ENCODE results near the gene VAV1.

GRCh38 chr19:6731822-6732221, 40.7 kb upstream of the VAV1 start:
- TF ChIP-seq CTCF (IDR thresholded peaks at IDR 0.05; ENCODE audit: control extremely low read depth in 1 of 3, insufficient read depth in 1 of 3, low read depth in 1 of 3, low read length in 3 of 3) (no peak), YY1 (IDR thresholded peaks at IDR 0.05; ENCODE audit: low read depth, low read length) (no peak)

Measured in H1 (cell line).